ENCODE data around the gene PDE6B.

PDE6B gene

DNA sequence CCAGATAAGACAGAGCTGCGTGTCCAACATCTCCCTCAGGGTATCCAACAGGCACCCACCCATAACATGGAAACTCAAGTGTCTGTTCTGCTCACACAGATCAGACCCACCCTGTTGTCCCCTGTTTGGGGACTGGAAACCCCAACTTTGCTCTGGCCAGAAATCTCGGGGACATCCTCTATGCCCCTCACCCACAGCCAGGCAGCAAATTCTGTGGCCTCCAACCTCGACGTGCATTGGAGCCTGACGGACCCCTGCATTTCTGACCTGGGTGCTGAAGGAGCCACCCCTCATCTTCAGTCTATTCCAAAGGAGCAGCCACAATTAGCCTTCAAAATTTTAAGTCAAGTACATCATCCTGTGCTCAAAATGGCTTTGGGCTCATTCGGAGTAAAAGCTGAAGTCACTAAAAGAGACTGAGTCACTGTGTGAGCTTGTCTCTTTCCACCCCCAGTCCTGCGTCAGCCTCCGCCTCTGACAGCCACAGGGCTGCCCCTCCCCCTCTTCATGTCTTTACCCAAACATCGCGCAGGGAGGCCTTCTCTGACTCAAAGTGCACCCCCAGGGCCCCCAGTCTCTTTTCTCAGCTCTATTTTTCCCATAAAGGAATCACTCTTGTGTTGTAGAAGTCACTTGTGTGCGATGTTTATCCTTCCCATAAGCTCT is 24.4 kb upstream of the PDE6B start:
- no peak for DNase-seq (ENCODE audit: low spot score)

DNA sequence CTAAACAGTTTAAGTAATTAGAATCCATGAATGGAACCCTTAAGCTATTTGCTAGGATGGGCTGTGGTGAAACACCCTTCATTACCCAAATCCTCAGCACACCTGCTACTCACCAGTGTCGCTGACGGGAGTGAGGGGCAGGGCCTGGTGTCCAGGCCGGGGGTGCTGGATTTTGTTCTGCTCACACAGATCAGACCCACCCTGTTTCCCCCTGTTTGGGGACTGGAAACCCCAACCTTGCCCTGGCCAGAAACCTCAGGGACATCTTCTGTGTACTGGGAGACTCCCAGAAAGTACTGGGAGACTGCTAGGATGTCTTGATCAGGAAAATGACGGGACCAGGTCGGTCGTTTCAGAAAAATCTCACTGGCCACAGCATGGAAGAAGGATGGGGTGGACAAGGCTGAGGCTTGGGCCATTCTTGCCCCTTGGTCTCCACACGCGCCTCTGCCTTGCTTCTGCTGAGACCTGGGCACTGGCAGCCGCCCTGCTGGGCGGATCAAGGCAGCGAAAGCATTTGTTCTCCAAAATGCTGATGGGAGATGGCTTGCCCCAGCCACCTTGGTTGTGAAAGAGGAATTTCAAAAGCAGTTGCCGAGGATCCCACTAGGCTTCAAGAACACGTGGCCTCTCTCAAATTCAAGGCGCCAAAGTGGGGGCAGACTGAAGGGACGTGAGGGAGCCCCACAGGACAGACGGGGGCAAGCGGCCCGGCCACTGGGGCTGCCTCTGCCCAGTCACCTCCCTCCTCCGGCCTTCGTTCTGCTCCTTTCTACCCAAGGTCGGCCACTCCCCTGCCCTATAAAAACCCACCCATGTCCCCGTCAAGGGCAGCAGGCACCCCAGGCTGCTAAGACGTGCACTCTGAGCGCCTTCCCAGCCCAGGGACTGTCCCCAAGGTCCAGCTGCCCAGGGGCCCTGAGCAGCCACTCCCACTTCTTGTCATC is 23.5 kb upstream of the PDE6B start:
- no peak for DNase-seq (ENCODE audit: low spot score)

- peak; percentile 47 for DNase-seq (ENCODE audit: low spot score)
Measured at GRCh38 chr4:602559-602942, 22.8 kb upstream of the PDE6B start.

DNA sequence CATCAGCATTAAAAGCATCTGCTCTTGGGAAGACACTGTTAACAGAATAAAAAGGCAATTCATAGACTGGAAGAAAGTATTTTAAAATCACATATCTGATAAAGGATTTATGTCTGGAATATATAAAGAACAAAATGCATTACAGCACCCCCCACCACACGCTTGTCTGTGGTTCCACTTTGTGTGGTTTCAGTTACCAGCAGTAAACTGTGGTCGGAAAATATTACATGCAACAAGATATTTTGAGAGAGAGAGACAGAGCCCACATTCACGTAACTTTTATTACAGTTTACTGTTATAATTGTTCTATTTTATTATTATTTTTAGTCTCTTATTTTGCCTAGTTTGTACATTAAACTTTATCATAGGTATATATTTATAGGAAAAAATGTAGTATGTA is 21.2 kb upstream of the PDE6B start:
- no peak for DNase-seq (ENCODE audit: low spot score)

DNA sequence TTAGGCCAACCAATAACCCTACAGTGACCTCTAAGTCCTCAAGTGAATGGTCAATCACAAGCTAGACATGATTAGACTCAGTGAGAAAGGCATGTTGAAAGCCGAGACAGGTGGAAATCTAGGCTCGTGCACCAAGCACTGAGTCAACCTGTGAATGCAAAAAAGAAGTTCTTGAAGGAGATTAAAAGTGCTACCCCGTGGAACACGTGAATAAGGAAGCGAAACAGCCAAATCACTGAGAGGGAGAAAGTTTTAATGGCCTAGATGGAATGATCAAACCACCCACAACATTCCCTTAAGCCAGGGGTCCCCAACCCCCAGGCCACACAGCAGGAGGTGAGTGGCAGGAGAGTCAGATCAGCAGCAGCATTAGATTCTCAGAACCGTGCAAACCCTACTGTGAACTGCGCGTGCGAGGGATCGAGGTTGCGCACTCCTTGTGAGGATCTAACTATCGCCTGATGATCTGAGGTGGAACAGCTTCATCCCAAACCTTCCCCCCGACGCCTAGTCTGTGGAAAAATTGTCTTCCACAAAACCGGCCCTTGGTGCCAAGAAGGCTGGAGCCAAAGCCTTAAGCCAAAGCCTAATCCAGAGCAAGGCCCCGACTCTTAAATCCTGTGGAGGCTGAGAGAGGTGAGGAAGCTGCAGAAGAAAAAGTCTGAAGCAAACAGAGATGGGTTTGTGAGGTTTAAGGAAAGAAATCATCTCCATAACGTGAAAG is 19.5 kb upstream of the PDE6B start:
- no peak for DNase-seq (ENCODE audit: low spot score)

DNA sequence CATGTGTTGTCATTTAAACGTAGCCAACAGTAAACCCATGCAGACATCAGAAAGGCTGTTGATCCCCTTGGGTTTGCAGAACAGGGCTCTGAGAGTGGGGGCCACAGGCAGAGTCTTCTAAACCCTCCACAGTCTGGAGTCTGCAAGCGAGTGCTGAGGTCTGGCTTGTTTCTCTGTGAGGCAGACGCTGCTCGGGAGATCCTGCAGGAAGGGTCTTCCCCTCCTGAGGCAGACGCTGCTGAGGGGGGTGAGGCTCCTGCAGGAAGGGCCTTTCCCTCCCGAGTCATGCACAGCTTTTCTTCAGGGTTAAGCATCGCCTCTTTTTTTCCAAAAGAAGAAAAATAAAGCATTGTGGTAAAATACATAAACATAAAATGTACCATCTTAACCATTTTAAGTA is 17.1 kb upstream of the PDE6B start:
- no peak for DNase-seq (ENCODE audit: low spot score)

- DNase-seq (ENCODE audit: low spot score) = no peak
Measured at GRCh38 chr4:609400-610050, 15.8 kb upstream of the PDE6B start.

GRCh38 chr4:610411-611261 is 14.7 kb upstream of the PDE6B start:
- DNase-seq (ENCODE audit: low spot score) = peak; percentile 39

DNA sequence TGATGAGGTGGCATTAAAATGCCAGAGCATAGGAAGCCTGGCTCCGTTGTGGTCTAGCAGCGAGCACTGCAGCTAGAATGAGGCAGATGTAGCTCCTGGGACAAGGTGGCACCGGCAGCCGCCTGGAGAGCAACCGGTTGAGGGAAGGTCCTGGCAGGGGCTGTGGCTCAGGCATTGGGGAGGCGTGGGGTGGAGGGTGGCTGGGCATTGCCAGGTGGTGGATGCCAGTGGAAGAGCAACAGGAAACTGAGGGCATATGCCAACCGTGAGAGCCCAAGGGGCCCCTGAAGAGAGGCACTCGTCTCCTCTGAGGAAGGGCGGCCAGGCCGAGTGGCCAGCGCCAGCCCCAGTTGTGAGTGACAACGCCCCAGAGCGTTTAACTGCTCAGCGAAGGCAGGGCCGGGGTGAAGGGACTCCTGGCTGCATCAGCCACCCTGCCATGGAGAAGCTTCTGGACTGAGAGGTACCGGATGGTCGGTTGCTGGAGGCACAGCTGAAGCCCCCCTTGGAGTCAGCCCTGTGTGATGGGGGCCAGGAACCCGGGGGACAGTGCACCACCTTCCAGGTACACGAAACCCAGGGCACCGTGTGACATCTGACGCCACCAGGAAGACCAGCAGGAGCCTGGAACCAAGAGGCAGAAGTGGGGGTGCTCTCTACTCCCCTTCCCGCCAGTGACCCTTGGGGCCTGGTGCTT is 13.2 kb upstream of the PDE6B start:
- DNase-seq (ENCODE audit: low spot score) = no peak

- DNase-seq (ENCODE audit: low spot score) = no peak
Measured at GRCh38 chr4:612749-613125, 12.6 kb upstream of the PDE6B start.

GRCh38 chr4:613126-613525 is 12.2 kb upstream of the PDE6B start:
- no peak for DNase-seq (ENCODE audit: low spot score)

DNA sequence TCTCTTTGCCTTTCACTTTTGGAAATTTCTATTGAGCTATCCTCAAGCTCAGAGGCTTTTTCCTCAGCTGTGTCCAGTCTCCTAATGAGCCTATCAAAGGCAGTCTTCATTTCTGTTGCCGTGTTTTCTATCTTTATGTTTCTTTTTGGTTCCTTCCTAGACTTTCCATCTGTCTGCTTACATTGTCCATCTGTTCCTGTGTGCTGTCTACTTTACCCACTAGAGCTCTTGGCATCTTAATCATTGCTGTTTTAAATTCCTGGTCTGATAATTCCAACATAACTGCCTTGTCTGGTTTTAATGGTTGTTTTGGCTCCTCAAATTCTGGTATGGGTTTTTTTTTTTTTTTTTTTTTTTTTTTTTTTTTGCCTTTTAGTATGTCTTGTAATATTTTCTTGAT is 9.3 kb upstream of the PDE6B start:
- DNase-seq (ENCODE audit: low spot score) = no peak

DNA sequence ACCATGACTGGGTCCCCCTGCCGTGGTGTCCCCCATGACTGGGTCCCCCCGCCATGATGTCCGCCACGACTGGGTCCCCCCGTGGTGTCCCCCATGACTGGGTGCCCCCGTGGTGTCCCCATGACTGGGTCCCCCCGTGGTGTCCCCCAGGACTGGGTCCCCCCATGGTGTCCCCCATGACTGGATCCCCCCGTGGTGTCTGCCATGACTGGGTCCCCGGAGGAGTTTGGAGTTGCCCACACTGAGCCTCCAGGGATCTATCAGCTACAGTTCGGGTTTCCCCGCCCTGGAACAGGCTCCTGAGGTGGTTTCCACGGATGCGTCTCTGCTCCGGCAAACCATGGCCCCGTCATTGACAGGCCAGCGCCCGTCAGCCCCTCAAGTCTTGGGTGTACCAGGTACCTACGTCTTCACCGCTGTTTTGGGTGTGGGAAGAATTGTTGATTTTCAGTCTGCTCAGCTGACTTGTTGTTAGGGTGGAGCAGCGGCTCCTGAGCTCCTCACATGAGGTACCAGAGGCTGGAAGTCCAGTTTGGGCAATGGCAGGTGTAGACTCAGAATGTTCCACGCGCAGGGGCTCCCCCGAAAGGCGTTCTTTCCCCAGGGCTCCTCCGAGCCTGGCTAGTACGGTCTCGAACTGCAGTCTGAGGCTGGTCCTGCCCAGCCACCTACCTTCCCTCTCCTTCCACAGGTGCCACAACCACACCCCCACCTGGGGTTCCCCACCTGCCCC is 8.3 kb upstream of the PDE6B start:
- DNase-seq (ENCODE audit: low spot score) = no peak

- no peak for DNase-seq (ENCODE audit: low spot score)
Measured at GRCh38 chr4:617644-618641, 7.4 kb upstream of the PDE6B start.

- DNase-seq (ENCODE audit: low spot score) = no peak
Measured at GRCh38 chr4:620201-620600, 5.2 kb upstream of the PDE6B start.

GRCh38 chr4:620851-621261 is 4.5 kb upstream of the PDE6B start:
- no peak for DNase-seq (ENCODE audit: low spot score)

- peak; percentile 7 for DNase-seq (ENCODE audit: low spot score)
Measured at GRCh38 chr4:621296-622070, 3.9 kb upstream of the PDE6B start.
